ENCODE data around the gene ANKRD62. TPM values are rescaled to one million over a fixed set of nuclear protein-coding genes. Genes with fewer than 3 reads are reported as not detected.

The ANKRD62 gene
- total RNA-seq, 2 experiments from 2014 or later: not detected

DNA sequence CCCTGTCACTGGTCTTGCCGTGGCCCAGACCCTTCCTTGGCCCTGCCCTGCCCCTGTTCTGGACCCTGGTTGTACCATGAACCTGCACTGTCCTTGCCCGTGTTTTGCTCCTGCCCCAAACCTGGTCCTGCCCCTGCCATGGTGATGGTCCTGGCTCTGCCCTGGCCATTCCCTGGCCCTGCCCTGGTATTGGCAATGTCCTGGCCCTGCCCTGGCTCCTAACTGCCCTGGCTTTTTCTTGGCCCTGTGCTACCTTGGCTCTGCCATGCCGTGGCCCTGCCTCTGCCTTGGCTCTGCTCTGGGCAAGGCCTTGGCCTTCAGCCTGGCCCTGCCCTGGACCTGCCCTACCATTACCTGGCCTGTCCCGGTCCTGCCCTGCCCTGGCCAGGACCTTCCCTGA is 5.5 kb upstream of the ANKRD62 start:
- no peak for ATAC-seq
- H3K4me3 Mint-ChIP-seq: no peak overlapping the region
- H3K27me3 Mint-ChIP-seq (ENCODE audit: low read depth): peaks cover 3% of the 10 kb centered on the region
- ChIA-PET POLR2A (no interaction called here), CTCF (no interaction called here)
- no peaks in the 10 kb centered on the region for H3K9me3 Mint-ChIP-seq (ENCODE audit: insufficient read depth)
- DNase-seq: no peak
- H3K27ac Mint-ChIP-seq: no peak overlapping the region
- no peaks in the 10 kb centered on the region for H3K4me1 Mint-ChIP-seq (ENCODE audit: low read depth)
- no peaks in the 10 kb centered on the region for H3K36me3 Mint-ChIP-seq (ENCODE audit: low read depth)

DNA sequence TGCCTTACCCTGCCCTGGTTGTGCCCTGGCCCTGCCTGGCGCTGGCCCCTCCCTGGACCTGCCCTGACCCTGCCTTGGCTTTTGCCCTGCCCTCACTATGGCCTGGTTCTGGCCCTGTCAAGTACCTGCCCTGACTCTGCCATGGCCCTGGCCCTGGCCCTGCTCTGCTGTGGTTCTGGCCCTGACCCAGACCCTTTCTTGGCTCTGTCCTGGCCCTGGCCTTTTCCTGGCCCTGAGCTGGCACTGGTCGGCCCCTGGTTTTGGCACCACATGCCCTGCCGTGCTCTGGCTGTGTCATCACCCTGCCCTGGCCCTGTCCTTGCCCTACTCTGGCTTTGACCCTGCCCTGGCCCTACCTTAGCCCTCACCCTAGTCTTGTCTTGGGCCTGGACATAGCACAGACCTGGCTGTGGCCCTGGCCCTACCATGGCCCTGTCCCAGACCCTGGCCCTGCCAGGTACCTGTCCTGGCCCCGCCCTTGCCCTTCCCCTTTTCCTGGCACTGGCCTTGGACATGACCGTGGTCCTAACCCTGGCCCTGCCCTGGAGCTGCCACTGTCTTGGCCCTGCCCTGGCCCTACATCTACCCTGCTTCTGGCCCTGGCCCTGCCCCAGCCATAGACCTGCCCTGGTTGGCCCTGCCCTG is 4.8 kb upstream of the ANKRD62 start:
- POLR2A ChIA-PET: interaction anchor here (0.6 kb wide), 1 partner anchor 1150 kb away, joined by 3 read pairs; no protein-coding TSS in a partner anchor
- Mint-ChIP-seq H3K4me3 (no peak overlapping the region), H3K36me3 (ENCODE audit: low read depth) (no peaks in the 10 kb centered on the region), H3K27ac (no peak overlapping the region), H3K27me3 (ENCODE audit: low read depth) (no peaks in the 10 kb centered on the region), H3K9me3 (ENCODE audit: insufficient read depth) (no peaks in the 10 kb centered on the region), H3K4me1 (ENCODE audit: low read depth) (no peaks in the 10 kb centered on the region)
- CTCF ChIA-PET: no interaction called here
- no peak for DNase-seq
- ATAC-seq: no peak

GRCh38 chr18:12091538-12092141 is 2.0 kb upstream of the ANKRD62 start:
- H3K36me3 Mint-ChIP-seq (ENCODE audit: low read depth): no peaks in the 10 kb centered on the region
- no peak for ATAC-seq
- no peaks in the 10 kb centered on the region for H3K9me3 Mint-ChIP-seq (ENCODE audit: insufficient read depth)
- H3K4me3 Mint-ChIP-seq: no peak overlapping the region
- H3K4me1 Mint-ChIP-seq (ENCODE audit: low read depth): no peaks in the 10 kb centered on the region
- CTCF ChIA-PET: interaction anchor here (1.1 kb wide), 1 partner anchor 147 kb away, joined by 3 read pairs; no protein-coding TSS in a partner anchor
- H3K27me3 Mint-ChIP-seq (ENCODE audit: low read depth): peaks cover 6% of the 10 kb centered on the region
- DNase-seq: no peak
- POLR2A ChIA-PET: interaction anchor here (0.6 kb wide), 1 partner anchor 71 kb away, joined by 3 read pairs; no protein-coding TSS in a partner anchor
- H3K27ac Mint-ChIP-seq: no peak overlapping the region

GRCh38 chr18:12092398-12093229 is 1.0 kb upstream of the ANKRD62 start:
- H3K9me3 Mint-ChIP-seq (ENCODE audit: insufficient read depth): no peaks in the 10 kb centered on the region
- ATAC-seq: no peak
- no peak overlapping the region for H3K4me3 Mint-ChIP-seq
- CTCF ChIA-PET: interaction anchor here (1.1 kb wide), 1 partner anchor 146 kb away, joined by 3 read pairs; no protein-coding TSS in a partner anchor
- H3K4me1 Mint-ChIP-seq (ENCODE audit: low read depth): no peaks in the 10 kb centered on the region
- H3K27me3 Mint-ChIP-seq (ENCODE audit: low read depth): peaks cover 9% of the 10 kb centered on the region
- DNase-seq: no peak
- no peak overlapping the region for H3K27ac Mint-ChIP-seq
- POLR2A ChIA-PET: interaction anchor here (0.6 kb wide), 1 partner anchor 72 kb away, joined by 3 read pairs; no protein-coding TSS in a partner anchor
- no peaks in the 10 kb centered on the region for H3K36me3 Mint-ChIP-seq (ENCODE audit: low read depth)

- POLR2A ChIA-PET: no interaction called here
- Mint-ChIP-seq H3K9me3 (ENCODE audit: insufficient read depth) (no peaks in the 10 kb centered on the region), H3K36me3 (ENCODE audit: low read depth) (no peaks in the 10 kb centered on the region), H3K27me3 (ENCODE audit: low read depth) (peaks cover 26% of the 10 kb centered on the region), H3K4me3 (no peak overlapping the region), H3K27ac (no peak overlapping the region), H3K4me1 (ENCODE audit: low read depth) (no peaks in the 10 kb centered on the region)
- ATAC-seq (no peak), DNase-seq (no peak)
- CTCF ChIA-PET: no interaction called here
Observed at GRCh38 chr18:12098374-12098773, 4.7 kb downstream of the ANKRD62 start.

DNA sequence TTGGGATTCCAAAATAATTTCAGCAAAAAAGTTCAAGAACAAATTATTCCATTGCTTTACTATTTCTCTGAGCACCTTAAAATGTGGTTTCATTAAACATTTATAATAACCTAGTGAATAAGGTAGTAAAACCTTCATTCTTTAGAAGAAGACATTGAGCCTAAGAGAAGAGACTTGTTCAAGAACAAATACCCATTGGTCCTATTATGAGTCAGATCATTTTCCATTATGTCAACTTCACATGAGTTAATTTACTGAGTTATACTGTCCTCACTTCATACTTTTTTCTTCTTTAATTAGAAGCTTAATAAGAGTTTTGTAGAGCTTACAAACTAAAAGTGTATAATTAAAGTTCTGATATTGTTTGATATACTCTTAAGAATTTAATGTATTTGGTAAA is 5.5 kb downstream of the ANKRD62 start:
- ChIA-PET POLR2A (no interaction called here), CTCF (no interaction called here)
- no peaks in the 10 kb centered on the region for H3K36me3 Mint-ChIP-seq (ENCODE audit: low read depth)
- no peak overlapping the region for H3K27ac Mint-ChIP-seq
- no peak for ATAC-seq
- no peak for DNase-seq
- H3K27me3 Mint-ChIP-seq (ENCODE audit: low read depth): peaks cover 28% of the 10 kb centered on the region
- no peaks in the 10 kb centered on the region for H3K9me3 Mint-ChIP-seq (ENCODE audit: insufficient read depth)
- H3K4me3 Mint-ChIP-seq: no peak overlapping the region
- H3K4me1 Mint-ChIP-seq (ENCODE audit: low read depth): no peaks in the 10 kb centered on the region

GRCh38 chr18:12101266-12101665 is 7.6 kb downstream of the ANKRD62 start:
- ATAC-seq (no peak), DNase-seq (no peak)
- no peaks in the 10 kb centered on the region for H3K9me3 Mint-ChIP-seq (ENCODE audit: insufficient read depth)
- ChIA-PET CTCF (no interaction called here), POLR2A (no interaction called here)
- H3K4me3 Mint-ChIP-seq: no peak overlapping the region
- H3K27me3 Mint-ChIP-seq (ENCODE audit: low read depth): peaks cover 27% of the 10 kb centered on the region
- no peaks in the 10 kb centered on the region for H3K36me3 Mint-ChIP-seq (ENCODE audit: low read depth)
- no peak overlapping the region for H3K27ac Mint-ChIP-seq
- H3K4me1 Mint-ChIP-seq (ENCODE audit: low read depth): no peaks in the 10 kb centered on the region

GRCh38 chr18:12102136-12102842 is 8.6 kb downstream of the ANKRD62 start:
- no peaks in the 10 kb centered on the region for H3K36me3 Mint-ChIP-seq (ENCODE audit: low read depth)
- no peaks in the 10 kb centered on the region for H3K9me3 Mint-ChIP-seq (ENCODE audit: insufficient read depth)
- DNase-seq: no peak
- POLR2A ChIA-PET: interaction anchor here (0.6 kb wide), 1 partner anchor 271 kb away, joined by 3 read pairs; no protein-coding TSS in a partner anchor
- no peak for ATAC-seq
- H3K4me3 Mint-ChIP-seq: no peak overlapping the region
- CTCF ChIA-PET: no interaction called here
- H3K27me3 Mint-ChIP-seq (ENCODE audit: low read depth): peaks cover 25% of the 10 kb centered on the region
- no peak overlapping the region for H3K27ac Mint-ChIP-seq
- H3K4me1 Mint-ChIP-seq (ENCODE audit: low read depth): no peaks in the 10 kb centered on the region

- DNase-seq: no peak
- ChIA-PET POLR2A (no interaction called here), CTCF (no interaction called here)
- Mint-ChIP-seq H3K27me3 (ENCODE audit: low read depth) (peaks cover 24% of the 10 kb centered on the region), H3K4me3 (no peak overlapping the region), H3K27ac (no peak overlapping the region), H3K36me3 (ENCODE audit: low read depth) (no peaks in the 10 kb centered on the region), H3K9me3 (ENCODE audit: insufficient read depth) (no peaks in the 10 kb centered on the region), H3K4me1 (ENCODE audit: low read depth) (no peaks in the 10 kb centered on the region)
- no peak for ATAC-seq
Observed at GRCh38 chr18:12106471-12106870, 12.8 kb downstream of the ANKRD62 start.

DNA sequence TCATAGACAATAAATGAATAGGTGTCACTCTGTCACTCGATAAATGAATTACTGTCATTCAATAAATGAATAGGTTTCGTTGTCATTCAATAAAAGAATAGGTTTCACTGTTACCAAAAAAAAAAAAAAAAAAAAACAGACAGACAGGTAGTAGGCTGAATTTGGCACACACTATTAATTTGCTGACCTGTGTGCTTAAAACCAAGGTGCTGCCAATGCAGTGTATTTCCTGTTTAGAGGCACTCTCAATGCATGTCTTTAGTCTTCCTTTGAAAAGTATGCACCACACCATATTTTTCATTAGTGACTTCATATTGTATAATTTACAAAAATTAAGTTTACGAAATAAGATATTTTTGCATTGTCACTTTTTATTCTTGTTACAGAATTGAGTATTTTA is 16.2 kb downstream of the ANKRD62 start:
- POLR2A ChIA-PET: no interaction called here
- DNase-seq (no peak), ATAC-seq (no peak)
- no peak overlapping the region for H3K27ac Mint-ChIP-seq
- H3K4me3 Mint-ChIP-seq: no peak overlapping the region
- no peaks in the 10 kb centered on the region for H3K4me1 Mint-ChIP-seq (ENCODE audit: low read depth)
- H3K36me3 Mint-ChIP-seq (ENCODE audit: low read depth): no peaks in the 10 kb centered on the region
- no peaks in the 10 kb centered on the region for H3K9me3 Mint-ChIP-seq (ENCODE audit: insufficient read depth)
- H3K27me3 Mint-ChIP-seq (ENCODE audit: low read depth): peaks cover 13% of the 10 kb centered on the region
- CTCF ChIA-PET: no interaction called here

- Mint-ChIP-seq H3K36me3 (ENCODE audit: low read depth) (no peaks in the 10 kb centered on the region), H3K4me1 (ENCODE audit: low read depth) (no peaks in the 10 kb centered on the region), H3K9me3 (ENCODE audit: insufficient read depth) (no peaks in the 10 kb centered on the region), H3K27ac (no peak overlapping the region), H3K27me3 (ENCODE audit: low read depth) (peaks cover 13% of the 10 kb centered on the region), H3K4me3 (no peak overlapping the region)
- no peak for ATAC-seq
- no peak for DNase-seq
- POLR2A ChIA-PET: no interaction called here
- CTCF ChIA-PET: no interaction called here
Observed at GRCh38 chr18:12113999-12114646, 20.5 kb downstream of the ANKRD62 start.

All from activated CD8-positive, alpha-beta T cell treated with anti-CD3 and anti-CD28 coated beads, Interleukin-2, amount 10 ng/mL, durations not matched to agents 7 days and 5 days (primary cell).